ENCODE results near the gene AGPAT2.

Gene AGPAT2

GRCh38 chr9:136644593-136645351, 42.5 kb downstream of the AGPAT2 start:
- no peaks in the 10 kb centered on the region for H3K79me2 ChIP-seq (ENCODE audit: low read length)
- peaks cover 10% of the 10 kb centered on the region for H3K4me1 ChIP-seq (ENCODE audit: low read length)
- TF ChIP-seq EZH2phosphoT487 (IDR thresholded peaks at IDR 0.05; ENCODE audit: low read depth): no peak
- TF ChIP-seq, protein P1, sequence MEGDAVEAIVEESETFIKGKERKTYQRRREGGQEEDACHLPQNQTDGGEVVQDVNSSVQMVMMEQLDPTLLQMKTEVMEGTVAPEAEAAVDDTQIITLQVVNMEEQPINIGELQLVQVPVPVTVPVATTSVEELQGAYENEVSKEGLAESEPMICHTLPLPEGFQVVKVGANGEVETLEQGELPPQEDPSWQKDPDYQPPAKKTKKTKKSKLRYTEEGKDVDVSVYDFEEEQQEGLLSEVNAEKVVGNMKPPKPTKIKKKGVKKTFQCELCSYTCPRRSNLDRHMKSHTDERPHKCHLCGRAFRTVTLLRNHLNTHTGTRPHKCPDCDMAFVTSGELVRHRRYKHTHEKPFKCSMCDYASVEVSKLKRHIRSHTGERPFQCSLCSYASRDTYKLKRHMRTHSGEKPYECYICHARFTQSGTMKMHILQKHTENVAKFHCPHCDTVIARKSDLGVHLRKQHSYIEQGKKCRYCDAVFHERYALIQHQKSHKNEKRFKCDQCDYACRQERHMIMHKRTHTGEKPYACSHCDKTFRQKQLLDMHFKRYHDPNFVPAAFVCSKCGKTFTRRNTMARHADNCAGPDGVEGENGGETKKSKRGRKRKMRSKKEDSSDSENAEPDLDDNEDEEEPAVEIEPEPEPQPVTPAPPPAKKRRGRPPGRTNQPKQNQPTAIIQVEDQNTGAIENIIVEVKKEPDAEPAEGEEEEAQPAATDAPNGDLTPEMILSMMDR (IDR thresholded peaks at IDR 0.05; ENCODE audit: low read depth, low read length): peak; percentile 70
- H3K4me2 ChIP-seq (ENCODE audit: low read length): peak overlapping the region; percentile 61
- no peak overlapping the region; the same call in 1 of the 2 replicates for H3K9ac ChIP-seq (ENCODE audit: low read length)
- H4K20me1 ChIP-seq (ENCODE audit: insufficient read depth, low read length): no peaks in the 10 kb centered on the region
- H3K4me3 ChIP-seq (ENCODE audit: low read length): peak overlapping the region; percentile 64
- H3K36me3 ChIP-seq (replicated peaks; ENCODE audit: low read depth, low read length): no peaks in the 10 kb centered on the region
- H3K27ac ChIP-seq (ENCODE audit: low read length): no peak overlapping the region
- H2AFZ ChIP-seq (ENCODE audit: low read depth, low read length): peak overlapping the region; percentile 51; the same call in 1 of the 2 replicates
- H3K27me3 ChIP-seq (ENCODE audit: low read depth, low read length): peaks cover 17% of the 10 kb centered on the region
- no peaks in the 10 kb centered on the region for H3K9me3 ChIP-seq (ENCODE audit: insufficient read depth, low read length)

DNA sequence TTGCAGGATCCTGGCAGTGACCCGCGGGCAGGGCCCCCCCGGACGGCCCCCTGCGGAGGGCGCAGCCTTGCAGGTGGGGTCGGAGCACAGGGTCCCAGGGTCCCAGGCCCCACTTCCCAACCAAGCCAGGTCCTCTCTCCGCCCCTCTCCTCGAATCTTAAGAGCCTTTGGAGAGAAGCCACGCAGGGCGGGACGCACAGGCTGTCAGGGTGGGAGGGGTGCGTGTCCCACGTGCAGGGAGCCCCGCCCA, 43.0 kb downstream of the AGPAT2 start:
- H3K4me3 ChIP-seq (ENCODE audit: low read length): peak overlapping the region; percentile 64

DNA sequence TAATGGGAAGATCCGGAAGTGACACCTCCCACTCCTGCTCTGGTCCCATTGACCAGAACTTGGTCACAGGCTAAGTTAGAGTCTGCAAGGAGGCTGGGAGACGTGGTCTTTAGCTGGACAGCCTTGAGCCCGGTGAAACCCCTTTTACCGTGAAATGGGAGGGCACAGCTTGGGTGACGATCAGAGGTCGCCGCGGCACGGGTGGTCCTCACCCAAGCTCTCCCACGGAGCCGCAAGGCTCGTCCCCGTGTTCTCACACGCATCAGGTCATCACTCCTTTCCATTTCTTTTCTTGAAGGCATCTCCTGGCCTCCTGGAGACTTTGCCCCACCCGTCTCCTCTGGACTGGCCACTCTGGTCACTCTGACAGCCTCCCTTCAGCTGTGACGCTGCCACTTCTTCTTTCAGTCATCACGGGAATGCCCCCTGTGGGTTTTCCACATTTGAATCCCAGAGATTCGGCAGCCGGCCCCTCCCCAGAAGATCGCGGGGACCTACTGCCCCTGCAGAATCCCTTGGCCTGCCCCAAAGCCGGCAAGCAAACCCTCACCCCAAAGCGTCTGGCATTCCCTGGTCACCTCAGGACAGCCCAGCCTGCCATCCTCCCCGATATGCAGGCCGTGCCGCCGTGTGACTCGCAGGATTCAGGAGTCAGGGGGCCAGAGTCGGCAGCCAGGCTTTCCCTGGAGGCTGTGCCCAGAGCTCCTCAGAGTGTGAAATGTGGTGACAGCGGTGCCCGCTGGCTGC, 43.5 kb downstream of the AGPAT2 start:
- 0 out of 2 replicates have a peak overlapping the region, but pooled peaks have one; percentile 32 for H2AFZ ChIP-seq (ENCODE audit: low read depth, low read length)

More for the DNA sequence above, 43.0 kb downstream of the AGPAT2 start:
- TF ChIP-seq, protein P1 (IDR thresholded peaks at IDR 0.05; ENCODE audit: low read depth, low read length): no peak
- TF ChIP-seq EZH2phosphoT487 (IDR thresholded peaks at IDR 0.05; ENCODE audit: low read depth): no peak
- no peaks in the 10 kb centered on the region for H4K20me1 ChIP-seq (ENCODE audit: insufficient read depth, low read length)
- no peaks in the 10 kb centered on the region for H3K9me3 ChIP-seq (ENCODE audit: insufficient read depth, low read length)
- peaks cover 10% of the 10 kb centered on the region for H3K4me1 ChIP-seq (ENCODE audit: low read length)
- H3K9ac ChIP-seq (ENCODE audit: low read length): no peak overlapping the region
- H3K27me3 ChIP-seq (ENCODE audit: low read depth, low read length): peaks cover 17% of the 10 kb centered on the region
- no peak overlapping the region for H3K27ac ChIP-seq (ENCODE audit: low read length)
- 0 out of 2 replicates have a peak overlapping the region, but pooled peaks have one; percentile 32 for H2AFZ ChIP-seq (ENCODE audit: low read depth, low read length)
- H3K4me2 ChIP-seq (ENCODE audit: low read length): peak overlapping the region; percentile 61
- no peaks in the 10 kb centered on the region for H3K79me2 ChIP-seq (ENCODE audit: low read length)
- H3K36me3 ChIP-seq (replicated peaks; ENCODE audit: low read depth, low read length): no peaks in the 10 kb centered on the region

More for the DNA sequence above, 43.5 kb downstream of the AGPAT2 start:
- Histone ChIP-seq H4K20me1 (ENCODE audit: insufficient read depth, low read length) (no peaks in the 10 kb centered on the region), H3K27me3 (ENCODE audit: low read depth, low read length) (peaks cover 17% of the 10 kb centered on the region), H3K27ac (ENCODE audit: low read length) (no peak overlapping the region), H3K36me3 (replicated peaks; ENCODE audit: low read depth, low read length) (no peaks in the 10 kb centered on the region), H3K4me1 (ENCODE audit: low read length) (peaks cover 10% of the 10 kb centered on the region), H3K4me3 (ENCODE audit: low read length) (peak overlapping the region; percentile 64), H3K4me2 (ENCODE audit: low read length) (peak overlapping the region; percentile 61), H3K9me3 (ENCODE audit: insufficient read depth, low read length) (no peaks in the 10 kb centered on the region), H3K9ac (ENCODE audit: low read length) (no peak overlapping the region), H3K79me2 (ENCODE audit: low read length) (no peaks in the 10 kb centered on the region)
- TF ChIP-seq, protein P1 (IDR thresholded peaks at IDR 0.05; ENCODE audit: low read depth, low read length): no peak
- no peak for TF ChIP-seq EZH2phosphoT487 (IDR thresholded peaks at IDR 0.05; ENCODE audit: low read depth)
